ENCODE data around the gene C16orf74. TPM values are rescaled to one million over a fixed set of nuclear protein-coding genes. Genes with fewer than 3 reads are reported as not detected.

C16orf74 gene
- total and polyA plus RNA-seq, 4 donors = 2.6 to 7.9 (median 3.4) TPM

DNA sequence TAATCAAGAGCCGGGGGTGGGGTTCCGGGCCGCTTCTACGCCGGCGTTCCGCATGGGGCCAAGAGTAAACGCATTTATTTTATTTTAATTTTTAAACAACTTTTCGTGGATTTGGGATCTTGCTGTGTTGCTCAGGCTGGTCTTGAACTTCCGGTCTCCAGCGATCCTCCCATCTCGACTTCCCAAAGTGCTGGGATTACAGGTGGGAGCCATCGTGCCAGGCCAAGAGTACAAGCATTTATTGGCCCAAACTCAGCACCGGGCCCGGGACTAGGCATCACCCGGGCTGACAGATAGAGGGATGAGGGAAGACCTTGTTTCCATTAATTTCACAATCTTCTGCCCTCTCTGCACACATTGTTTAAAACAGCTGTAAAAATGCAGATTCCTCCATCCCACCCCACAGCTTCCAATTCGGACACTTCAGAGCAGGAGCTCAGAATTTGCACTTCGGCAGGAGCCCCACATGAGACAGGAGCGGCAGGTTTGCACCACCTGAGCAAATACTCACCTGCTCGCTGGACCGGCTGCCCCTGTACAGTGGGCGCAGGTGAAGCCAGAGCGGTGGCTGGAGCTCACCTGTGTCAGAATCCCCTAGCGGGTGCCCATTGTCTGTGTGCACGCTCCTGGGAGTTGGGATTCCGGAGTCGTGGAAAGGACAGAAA lies 61.5 kb downstream of the C16orf74 start:
- no peak overlapping the region for H3K27ac ChIP-seq (ENCODE audit: low read depth in 1 of 2, low read length in 1 of 2)
- peak overlapping the region; percentile 34 for H3K4me3 ChIP-seq
- DNase-seq = peak in 2 of 3 donors; percentile 21 to 31
- H3K27me3 ChIP-seq (ENCODE audit: control insufficient read depth in 3 of 3, insufficient read depth in 3 of 3, low read length in 2 of 3) = peaks cover 0 to under 1% (median 0%) of the 10 kb centered on the region in 3 donors
- WGBS, 2 donors = 34 to 40% methylated on average over 27 of the region's 27 CpGs
- H3K36me3 ChIP-seq (ENCODE audit: control insufficient read depth in 4 of 4, insufficient read depth in 4 of 4, low read length in 4 of 4) = no peaks in the 10 kb centered on the region
- no peak for ATAC-seq (ENCODE audit: insufficient read depth, low FRiP score)
- H3K4me1 ChIP-seq (ENCODE audit: control insufficient read depth in 5 of 5, insufficient read depth in 5 of 5, low read length in 5 of 5) = peaks cover 0 to 12% (median 4%) of the 10 kb centered on the region in 5 donors
- no peak overlapping the region for H3K9ac ChIP-seq (ENCODE audit: insufficient read depth in 1 of 2, low read length in 2 of 2)
- no peaks in the 10 kb centered on the region for H3K9me3 ChIP-seq (ENCODE audit: control insufficient read depth in 4 of 4, insufficient read depth in 3 of 4, low read length in 3 of 4)
- TF ChIP-seq, protein P1, sequence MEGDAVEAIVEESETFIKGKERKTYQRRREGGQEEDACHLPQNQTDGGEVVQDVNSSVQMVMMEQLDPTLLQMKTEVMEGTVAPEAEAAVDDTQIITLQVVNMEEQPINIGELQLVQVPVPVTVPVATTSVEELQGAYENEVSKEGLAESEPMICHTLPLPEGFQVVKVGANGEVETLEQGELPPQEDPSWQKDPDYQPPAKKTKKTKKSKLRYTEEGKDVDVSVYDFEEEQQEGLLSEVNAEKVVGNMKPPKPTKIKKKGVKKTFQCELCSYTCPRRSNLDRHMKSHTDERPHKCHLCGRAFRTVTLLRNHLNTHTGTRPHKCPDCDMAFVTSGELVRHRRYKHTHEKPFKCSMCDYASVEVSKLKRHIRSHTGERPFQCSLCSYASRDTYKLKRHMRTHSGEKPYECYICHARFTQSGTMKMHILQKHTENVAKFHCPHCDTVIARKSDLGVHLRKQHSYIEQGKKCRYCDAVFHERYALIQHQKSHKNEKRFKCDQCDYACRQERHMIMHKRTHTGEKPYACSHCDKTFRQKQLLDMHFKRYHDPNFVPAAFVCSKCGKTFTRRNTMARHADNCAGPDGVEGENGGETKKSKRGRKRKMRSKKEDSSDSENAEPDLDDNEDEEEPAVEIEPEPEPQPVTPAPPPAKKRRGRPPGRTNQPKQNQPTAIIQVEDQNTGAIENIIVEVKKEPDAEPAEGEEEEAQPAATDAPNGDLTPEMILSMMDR (IDR thresholded peaks at IDR 0.05; ENCODE audit: control extremely low read depth, extremely low read depth) = no peak

DNA sequence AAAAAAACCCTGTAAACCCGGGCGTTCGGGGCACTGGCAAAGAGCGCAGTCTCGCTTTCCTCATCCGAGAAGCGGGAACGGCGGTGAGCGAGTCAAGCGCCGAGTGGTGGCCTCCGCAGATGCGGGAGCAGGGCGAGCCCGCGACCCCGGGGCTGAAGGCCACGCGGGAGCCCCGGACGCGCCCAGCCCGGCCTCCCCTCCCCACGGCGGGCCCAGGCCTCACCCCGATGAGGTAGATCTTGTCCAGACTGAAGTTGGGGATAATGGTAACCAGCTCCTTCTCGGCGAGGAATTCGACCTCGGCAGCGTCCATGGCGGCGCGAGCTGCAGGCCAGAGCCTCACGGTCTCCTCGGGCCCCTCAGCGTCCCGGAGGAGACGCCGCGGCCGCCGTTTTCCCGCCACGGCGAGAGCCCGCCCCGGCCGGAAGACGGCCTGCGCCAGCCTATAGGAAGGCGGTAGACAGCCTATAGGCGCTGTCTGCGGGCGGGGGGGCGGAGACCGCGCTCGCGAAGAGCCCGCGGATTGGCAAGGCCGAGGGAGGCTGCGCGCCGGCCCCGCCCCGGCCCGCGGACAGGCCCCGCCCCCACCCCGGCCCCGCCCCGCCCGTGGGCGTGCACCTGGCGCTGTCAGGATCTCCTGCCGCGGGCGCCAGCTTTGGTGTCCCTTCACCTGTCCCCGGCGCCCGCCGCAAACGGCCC lies 62.2 kb downstream of the C16orf74 start, which contains the start of gene GINS2:
Gene GINS2 (minus strand): TSS at position 369 of the 699 bp plus-strand sequence. CDS start 56 bp downstream, at position 313.
- 1 to 2% methylated on average over 64 to 86 of the region's 86 CpGs for WGBS, 2 donors
- TF ChIP-seq, protein P1 (IDR thresholded peaks at IDR 0.05; ENCODE audit: control extremely low read depth, extremely low read depth) = no peak
- no peak within 1 kb of the TSS for H3K9ac ChIP-seq (ENCODE audit: insufficient read depth in 1 of 2, low read length in 2 of 2)
- H3K27ac ChIP-seq (ENCODE audit: low read depth in 1 of 2, low read length in 1 of 2) = no peak within 1 kb of the TSS
- no peaks in the 10 kb centered on the region for H3K36me3 ChIP-seq (ENCODE audit: control insufficient read depth in 4 of 4, insufficient read depth in 4 of 4, low read length in 4 of 4)
- H3K4me3 ChIP-seq = peak within 1 kb of the TSS; percentile 70
- H3K9me3 ChIP-seq (ENCODE audit: control insufficient read depth in 4 of 4, insufficient read depth in 3 of 4, low read length in 3 of 4) = no peaks in the 10 kb centered on the region
- peak; percentile 90 to 95 (median 92) for DNase-seq
- H3K4me1 ChIP-seq (ENCODE audit: control insufficient read depth in 5 of 5, insufficient read depth in 5 of 5, low read length in 5 of 5) = peaks cover 0 to 12% (median 4%) of the 10 kb centered on the region in 5 donors
- peak; percentile 99 for ATAC-seq (ENCODE audit: insufficient read depth, low FRiP score)
- no peaks in the 10 kb centered on the region for H3K27me3 ChIP-seq (ENCODE audit: control insufficient read depth in 3 of 3, insufficient read depth in 3 of 3, low read length in 2 of 3)

DNA sequence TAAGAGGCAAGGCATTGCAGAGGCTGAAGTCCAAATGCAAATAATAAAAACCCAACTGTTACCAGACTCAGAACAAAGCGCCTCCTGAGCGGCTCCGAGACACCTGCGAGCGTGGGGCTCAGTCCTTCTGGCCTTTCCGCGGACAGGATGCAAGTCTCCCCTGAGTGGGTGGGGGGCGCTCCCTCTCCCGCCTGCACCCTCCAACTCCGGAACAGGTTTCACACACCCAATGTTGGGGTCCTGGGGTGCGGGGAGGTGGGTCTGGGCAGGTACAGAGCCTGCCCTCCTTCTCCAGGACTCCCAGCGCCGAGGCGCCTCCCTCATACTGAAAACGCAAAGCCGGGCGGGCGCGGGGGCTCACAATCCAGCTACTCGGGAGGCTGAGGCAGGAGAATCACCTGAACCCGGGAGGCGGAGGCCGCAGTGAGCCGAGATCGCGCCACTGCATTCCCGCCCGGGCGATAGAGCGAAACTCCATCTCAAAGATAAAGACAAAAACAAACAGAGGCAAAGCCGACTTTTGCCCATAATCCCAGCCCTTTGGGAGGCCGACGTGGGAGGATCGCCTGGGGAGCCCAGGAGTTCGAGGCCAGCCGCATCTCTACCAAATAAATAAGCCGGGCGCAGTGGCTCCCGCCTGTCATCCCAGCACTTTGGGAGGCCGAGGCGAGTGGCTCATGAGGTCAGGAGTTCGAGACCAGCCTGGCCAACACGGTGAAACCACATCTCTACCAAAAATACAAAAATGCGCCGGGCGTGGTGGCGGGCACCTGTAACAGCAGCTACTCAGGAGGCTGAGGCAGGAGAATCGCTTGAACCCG lies 63.0 kb downstream of the C16orf74 start:
- Histone ChIP-seq H3K27me3 (ENCODE audit: control insufficient read depth in 3 of 3, insufficient read depth in 3 of 3, low read length in 2 of 3) (no peaks in the 10 kb centered on the region), H3K9me3 (ENCODE audit: control insufficient read depth in 4 of 4, insufficient read depth in 3 of 4, low read length in 3 of 4) (no peaks in the 10 kb centered on the region), H3K4me1 (ENCODE audit: control insufficient read depth in 5 of 5, insufficient read depth in 5 of 5, low read length in 5 of 5) (peaks cover 0 to 12% (median 4%) of the 10 kb centered on the region in 5 donors), H3K27ac (ENCODE audit: low read depth in 1 of 2, low read length in 1 of 2) (no peak overlapping the region), H3K9ac (ENCODE audit: insufficient read depth in 1 of 2, low read length in 2 of 2) (no peak overlapping the region), H3K36me3 (ENCODE audit: control insufficient read depth in 4 of 4, insufficient read depth in 4 of 4, low read length in 4 of 4) (no peaks in the 10 kb centered on the region), H3K4me3 (no peak overlapping the region)
- no peak for DNase-seq
- TF ChIP-seq, protein P1 (IDR thresholded peaks at IDR 0.05; ENCODE audit: control extremely low read depth, extremely low read depth) = no peak
- no peak for ATAC-seq (ENCODE audit: insufficient read depth, low FRiP score)
- WGBS, 2 donors = 80 to 83% methylated on average over 49 of the region's 49 CpGs

Data from lung (tissue), 12 donors.